ENCODE data around the gene LRP2.
"Not testable (repeated sequence)": the region's sequence is repeated elsewhere in the genome, so short reads cannot be mapped to it uniquely, and the experiment has no call there.

Gene LRP2

DNA sequence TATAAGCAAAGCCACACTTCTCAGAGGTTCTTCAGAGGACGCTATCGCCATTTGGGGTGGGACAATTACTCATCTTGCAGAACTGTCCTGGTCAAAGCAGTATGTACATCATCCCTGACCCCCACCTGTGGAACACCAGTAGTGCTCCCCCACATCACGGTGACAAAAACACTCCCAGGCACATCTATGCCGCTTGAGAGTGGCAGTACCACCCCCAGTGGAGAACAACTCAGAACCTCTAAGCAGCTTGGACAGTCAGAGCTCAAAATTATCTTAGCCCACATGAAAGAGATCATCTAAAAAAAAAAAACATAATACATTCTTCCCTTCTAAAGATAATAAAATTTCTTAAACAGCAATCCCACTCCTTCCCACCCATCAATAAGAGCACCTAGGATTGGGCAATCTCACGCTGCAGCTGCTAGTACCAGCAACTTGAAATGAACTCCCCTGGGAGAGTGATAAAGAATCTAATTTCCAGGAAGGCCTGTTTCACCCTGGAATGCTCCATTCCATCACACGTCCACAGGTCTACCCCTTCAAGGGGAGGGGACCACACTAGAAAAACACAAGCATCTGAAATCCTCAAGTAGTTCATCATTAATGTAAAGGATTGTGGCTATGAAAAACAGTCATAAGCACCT lies 31.7 kb downstream of the LRP2 start:
- Mint-ChIP-seq H3K4me3 (no peak overlapping the region), H3K9me3 (no peaks in the 10 kb centered on the region)

GRCh38 chr2:169329688-169330554 lies 32.4 kb downstream of the LRP2 start:
- no peak overlapping the region for H3K27ac Mint-ChIP-seq
- peaks cover 3% of the 10 kb centered on the region for H3K27me3 Mint-ChIP-seq (ENCODE audit: low read depth)
- H3K4me3 Mint-ChIP-seq: no peak overlapping the region
- no peaks in the 10 kb centered on the region for H3K4me1 Mint-ChIP-seq (ENCODE audit: low read depth)
- H3K9me3 Mint-ChIP-seq: no peaks in the 10 kb centered on the region
- no peak for DNase-seq (ENCODE audit: low spot score)
- no peaks in the 10 kb centered on the region for H3K36me3 Mint-ChIP-seq (ENCODE audit: low read depth)

More for the DNA sequence above, 31.7 kb downstream of the LRP2 start:
- H3K4me1 Mint-ChIP-seq (ENCODE audit: low read depth): no peaks in the 10 kb centered on the region
- peaks cover 3% of the 10 kb centered on the region for H3K27me3 Mint-ChIP-seq (ENCODE audit: low read depth)
- H3K27ac Mint-ChIP-seq: no peak overlapping the region
- no peaks in the 10 kb centered on the region for H3K36me3 Mint-ChIP-seq (ENCODE audit: low read depth)
- no peak for DNase-seq (ENCODE audit: low spot score)

- no peaks in the 10 kb centered on the region for H3K4me1 Mint-ChIP-seq (ENCODE audit: low read depth)
- H3K4me3 Mint-ChIP-seq: no peak overlapping the region
- no peak overlapping the region for H3K27ac Mint-ChIP-seq
- no peaks in the 10 kb centered on the region for H3K36me3 Mint-ChIP-seq (ENCODE audit: low read depth)
- H3K27me3 Mint-ChIP-seq (ENCODE audit: low read depth): peaks cover 3% of the 10 kb centered on the region
- no peaks in the 10 kb centered on the region for H3K9me3 Mint-ChIP-seq
- no peak for DNase-seq (ENCODE audit: low spot score)
These were observed 33.5 kb downstream of the LRP2 start for GRCh38 chr2:169328785-169329184.

DNA sequence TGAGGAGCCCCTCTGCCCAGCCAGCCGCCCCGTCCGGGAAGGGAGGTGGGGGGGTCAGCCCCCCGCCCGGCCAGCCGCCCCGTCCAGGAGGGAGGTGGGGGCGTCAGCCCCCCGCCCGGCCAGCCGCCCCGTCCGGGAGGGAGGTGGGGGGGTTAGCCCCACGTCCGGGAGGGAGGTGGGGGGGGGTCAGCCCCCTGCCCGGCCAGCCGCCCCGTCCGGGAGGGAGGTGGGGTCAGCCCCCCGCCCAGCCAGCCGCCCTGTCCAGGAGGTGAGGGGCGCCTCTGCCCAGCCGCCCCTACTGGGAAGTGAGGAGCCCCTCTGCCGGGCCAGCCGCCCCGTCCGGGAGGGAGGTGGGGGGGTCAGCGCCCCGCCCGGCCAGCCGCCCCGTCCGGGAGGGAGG lies 34.5 kb downstream of the LRP2 start:
- H3K27me3 Mint-ChIP-seq (ENCODE audit: low read depth); H3K4me1 Mint-ChIP-seq (ENCODE audit: low read depth): not testable (repeated sequence)

DNA sequence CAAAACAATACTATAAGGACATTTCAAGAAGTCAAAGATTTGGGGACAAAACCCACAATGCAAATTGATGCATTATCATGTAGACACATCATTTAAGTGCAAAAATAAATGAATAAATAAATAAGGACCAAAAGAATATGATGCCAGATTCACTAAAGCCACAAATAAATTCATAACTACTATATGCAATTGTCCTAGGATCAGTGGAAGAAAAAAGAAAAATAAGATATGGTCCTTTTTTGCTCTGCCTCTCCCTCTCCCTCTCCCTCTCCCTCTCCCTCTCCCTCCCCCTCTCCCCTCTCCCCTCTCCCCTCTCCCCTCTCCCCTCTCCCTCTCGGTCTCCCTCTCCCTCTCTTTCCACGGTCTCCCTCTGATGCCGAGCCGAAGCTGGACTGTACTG lies 36.4 kb downstream of the LRP2 start:
- H3K36me3 Mint-ChIP-seq (ENCODE audit: low read depth); H3K9me3 Mint-ChIP-seq; H3K4me1 Mint-ChIP-seq (ENCODE audit: low read depth); H3K27me3 Mint-ChIP-seq (ENCODE audit: low read depth); DNase-seq (ENCODE audit: low spot score); H3K27ac Mint-ChIP-seq; H3K4me3 Mint-ChIP-seq: not testable (repeated sequence)

More for the DNA sequence above, 34.5 kb downstream of the LRP2 start:
- H3K9me3 Mint-ChIP-seq; H3K27ac Mint-ChIP-seq; H3K36me3 Mint-ChIP-seq (ENCODE audit: low read depth); DNase-seq (ENCODE audit: low spot score); H3K4me3 Mint-ChIP-seq: not testable (repeated sequence)

- no peak overlapping the region for H3K27ac Mint-ChIP-seq
- no peak for DNase-seq (ENCODE audit: low spot score)
- H3K4me3 Mint-ChIP-seq: no peak overlapping the region
- no peaks in the 10 kb centered on the region for H3K4me1 Mint-ChIP-seq (ENCODE audit: low read depth)
- no peaks in the 10 kb centered on the region for H3K36me3 Mint-ChIP-seq (ENCODE audit: low read depth)
- no peaks in the 10 kb centered on the region for H3K9me3 Mint-ChIP-seq
- peaks cover 5% of the 10 kb centered on the region for H3K27me3 Mint-ChIP-seq (ENCODE audit: low read depth)
These were observed 37.6 kb downstream of the LRP2 start for GRCh38 chr2:169324581-169325260.

DNA sequence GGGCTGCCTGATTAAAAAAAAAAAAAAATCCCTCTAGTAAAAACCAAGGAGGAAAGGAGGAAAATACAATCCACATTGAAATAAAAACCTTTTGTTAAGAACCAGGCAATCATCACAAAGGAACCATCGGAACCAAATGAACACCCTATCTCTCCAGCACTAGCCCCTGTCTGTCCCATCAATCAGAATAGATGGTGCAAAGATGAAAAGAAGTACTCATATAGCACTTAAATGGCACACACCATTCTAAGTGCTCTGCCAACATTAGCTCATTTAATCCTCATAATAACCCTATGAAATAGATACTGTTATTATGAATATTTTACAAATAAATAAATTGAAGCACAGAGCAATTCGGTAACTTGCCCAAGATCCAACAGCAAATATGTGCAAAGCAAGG lies 38.5 kb downstream of the LRP2 start:
- H3K27ac Mint-ChIP-seq: no peak overlapping the region
- no peaks in the 10 kb centered on the region for H3K4me1 Mint-ChIP-seq (ENCODE audit: low read depth)
- H3K36me3 Mint-ChIP-seq (ENCODE audit: low read depth): no peaks in the 10 kb centered on the region

GRCh38 chr2:169320561-169320960 lies 41.8 kb downstream of the LRP2 start:
- Mint-ChIP-seq H3K9me3 (no peaks in the 10 kb centered on the region), H3K4me1 (ENCODE audit: low read depth) (no peaks in the 10 kb centered on the region), H3K27ac (no peak overlapping the region), H3K36me3 (ENCODE audit: low read depth) (no peaks in the 10 kb centered on the region), H3K27me3 (ENCODE audit: low read depth) (peaks cover 10% of the 10 kb centered on the region), H3K4me3 (no peak overlapping the region)
- DNase-seq (ENCODE audit: low spot score): no peak

More for the DNA sequence above, 38.5 kb downstream of the LRP2 start:
- no peak for DNase-seq (ENCODE audit: low spot score)
- Mint-ChIP-seq H3K4me3 (no peak overlapping the region), H3K27me3 (ENCODE audit: low read depth) (peaks cover 6% of the 10 kb centered on the region), H3K9me3 (no peaks in the 10 kb centered on the region)

DNA sequence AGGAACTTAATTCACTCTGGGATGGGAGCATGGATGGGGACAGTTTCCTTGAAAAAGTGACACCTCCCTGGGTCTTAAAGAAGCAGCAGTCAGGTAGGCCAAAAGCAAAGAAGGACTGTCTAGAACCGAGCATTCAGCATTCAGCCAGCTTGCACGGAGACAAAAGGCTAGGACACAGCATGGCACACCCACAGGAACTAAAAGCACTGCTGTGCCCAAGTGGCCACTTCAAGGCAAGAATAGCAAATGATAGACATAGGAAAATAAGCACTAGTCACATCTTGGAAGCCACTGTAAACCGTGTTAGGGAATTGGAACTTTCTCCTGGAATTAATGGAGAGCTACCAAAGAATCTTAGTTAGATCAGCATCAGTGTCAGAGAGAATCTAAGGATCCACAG lies 47.0 kb downstream of the LRP2 start:
- Mint-ChIP-seq H3K9me3 (no peaks in the 10 kb centered on the region), H3K27me3 (ENCODE audit: low read depth) (peaks cover 5% of the 10 kb centered on the region), H3K4me3 (no peak overlapping the region), H3K36me3 (ENCODE audit: low read depth) (no peaks in the 10 kb centered on the region), H3K27ac (no peak overlapping the region), H3K4me1 (ENCODE audit: low read depth) (no peaks in the 10 kb centered on the region)
- no peak for DNase-seq (ENCODE audit: low spot score)

GRCh38 chr2:169308349-169308748 lies 54.0 kb downstream of the LRP2 start:
- H3K4me3 Mint-ChIP-seq; H3K36me3 Mint-ChIP-seq (ENCODE audit: low read depth); H3K9me3 Mint-ChIP-seq; DNase-seq (ENCODE audit: low spot score); H3K27me3 Mint-ChIP-seq (ENCODE audit: low read depth); H3K27ac Mint-ChIP-seq; H3K4me1 Mint-ChIP-seq (ENCODE audit: low read depth): not testable (repeated sequence)

DNA sequence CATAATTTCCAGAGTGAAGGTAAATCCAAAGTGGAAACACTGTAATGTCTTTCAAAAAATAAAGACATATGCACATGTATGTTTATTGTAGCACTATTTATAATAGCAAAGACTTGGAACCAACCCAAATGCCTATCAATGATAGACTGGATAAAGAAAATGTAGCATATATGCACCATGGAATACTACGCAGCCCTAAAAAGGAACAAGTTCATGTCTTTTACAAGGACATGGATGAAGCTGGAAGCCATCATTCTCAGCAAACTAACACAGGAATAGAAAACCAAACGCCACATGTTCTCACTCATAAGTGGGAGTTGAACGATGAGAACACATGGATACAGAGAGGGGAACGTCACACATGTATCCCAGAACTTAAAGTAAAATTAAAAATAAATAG lies 57.6 kb downstream of the LRP2 start:
- peaks cover 10% of the 10 kb centered on the region for H3K27me3 Mint-ChIP-seq (ENCODE audit: low read depth)
- not testable (repeated sequence) for H3K36me3 Mint-ChIP-seq (ENCODE audit: low read depth); H3K4me1 Mint-ChIP-seq (ENCODE audit: low read depth); H3K9me3 Mint-ChIP-seq; DNase-seq (ENCODE audit: low spot score); H3K4me3 Mint-ChIP-seq; H3K27ac Mint-ChIP-seq

GRCh38 chr2:169303579-169304305 lies 58.6 kb downstream of the LRP2 start:
- Mint-ChIP-seq H3K4me1 (ENCODE audit: low read depth) (no peaks in the 10 kb centered on the region), H3K27ac (no peak overlapping the region), H3K9me3 (no peaks in the 10 kb centered on the region), H3K27me3 (ENCODE audit: low read depth) (peaks cover 14% of the 10 kb centered on the region), H3K4me3 (no peak overlapping the region), H3K36me3 (ENCODE audit: low read depth) (no peaks in the 10 kb centered on the region)
- no peak for DNase-seq (ENCODE audit: low spot score)

- H3K27me3 Mint-ChIP-seq (ENCODE audit: low read depth): peaks cover 19% of the 10 kb centered on the region
- H3K9me3 Mint-ChIP-seq: no peaks in the 10 kb centered on the region
- H3K4me3 Mint-ChIP-seq: no peak overlapping the region
- H3K36me3 Mint-ChIP-seq (ENCODE audit: low read depth): no peaks in the 10 kb centered on the region
- no peak overlapping the region for H3K27ac Mint-ChIP-seq
- DNase-seq (ENCODE audit: low spot score): no peak
- no peaks in the 10 kb centered on the region for H3K4me1 Mint-ChIP-seq (ENCODE audit: low read depth)
These were observed 60.0 kb downstream of the LRP2 start for GRCh38 chr2:169302364-169302763.

All from T-helper 2 cell treated with Interferon-gamma antibody and Interleukin-4, amounts not matched to agents 5 μg/mL and 100 μg/mL, for 36 hours (primary cell).